ENCODE data around the gene PRR5.

DNA sequence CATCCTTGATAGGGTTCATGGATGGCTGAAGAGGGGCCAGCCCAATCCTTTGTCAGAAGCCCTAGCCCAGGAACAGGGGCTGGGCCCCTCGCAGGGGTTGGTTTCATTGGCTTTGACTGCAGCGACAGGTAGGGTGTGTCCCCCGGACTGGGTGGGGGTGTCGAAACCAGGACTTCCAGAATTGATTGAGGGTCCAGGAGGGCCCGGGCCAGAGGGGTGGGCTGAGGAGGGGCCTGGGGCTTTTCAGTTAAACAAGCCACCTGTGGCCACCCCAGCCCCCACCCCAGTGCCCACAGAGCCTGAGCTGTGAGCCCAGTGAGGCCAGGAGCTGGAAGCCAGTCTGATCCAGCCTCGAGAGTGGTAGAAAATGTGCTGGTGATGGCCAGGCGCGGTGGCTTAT, 18.1 kb upstream of the PRR5 start:
- TF ChIP-seq, protein P1, sequence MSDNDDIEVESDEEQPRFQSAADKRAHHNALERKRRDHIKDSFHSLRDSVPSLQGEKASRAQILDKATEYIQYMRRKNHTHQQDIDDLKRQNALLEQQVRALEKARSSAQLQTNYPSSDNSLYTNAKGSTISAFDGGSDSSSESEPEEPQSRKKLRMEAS (IDR thresholded peaks at IDR 0.05) = no peak
- TF ChIP-seq, protein P2, sequence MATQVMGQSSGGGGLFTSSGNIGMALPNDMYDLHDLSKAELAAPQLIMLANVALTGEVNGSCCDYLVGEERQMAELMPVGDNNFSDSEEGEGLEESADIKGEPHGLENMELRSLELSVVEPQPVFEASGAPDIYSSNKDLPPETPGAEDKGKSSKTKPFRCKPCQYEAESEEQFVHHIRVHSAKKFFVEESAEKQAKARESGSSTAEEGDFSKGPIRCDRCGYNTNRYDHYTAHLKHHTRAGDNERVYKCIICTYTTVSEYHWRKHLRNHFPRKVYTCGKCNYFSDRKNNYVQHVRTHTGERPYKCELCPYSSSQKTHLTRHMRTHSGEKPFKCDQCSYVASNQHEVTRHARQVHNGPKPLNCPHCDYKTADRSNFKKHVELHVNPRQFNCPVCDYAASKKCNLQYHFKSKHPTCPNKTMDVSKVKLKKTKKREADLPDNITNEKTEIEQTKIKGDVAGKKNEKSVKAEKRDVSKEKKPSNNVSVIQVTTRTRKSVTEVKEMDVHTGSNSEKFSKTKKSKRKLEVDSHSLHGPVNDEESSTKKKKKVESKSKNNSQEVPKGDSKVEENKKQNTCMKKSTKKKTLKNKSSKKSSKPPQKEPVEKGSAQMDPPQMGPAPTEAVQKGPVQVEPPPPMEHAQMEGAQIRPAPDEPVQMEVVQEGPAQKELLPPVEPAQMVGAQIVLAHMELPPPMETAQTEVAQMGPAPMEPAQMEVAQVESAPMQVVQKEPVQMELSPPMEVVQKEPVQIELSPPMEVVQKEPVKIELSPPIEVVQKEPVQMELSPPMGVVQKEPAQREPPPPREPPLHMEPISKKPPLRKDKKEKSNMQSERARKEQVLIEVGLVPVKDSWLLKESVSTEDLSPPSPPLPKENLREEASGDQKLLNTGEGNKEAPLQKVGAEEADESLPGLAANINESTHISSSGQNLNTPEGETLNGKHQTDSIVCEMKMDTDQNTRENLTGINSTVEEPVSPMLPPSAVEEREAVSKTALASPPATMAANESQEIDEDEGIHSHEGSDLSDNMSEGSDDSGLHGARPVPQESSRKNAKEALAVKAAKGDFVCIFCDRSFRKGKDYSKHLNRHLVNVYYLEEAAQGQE (IDR thresholded peaks at IDR 0.05; ENCODE audit: low read depth) = no peak
- TF ChIP-seq ZFX (IDR thresholded peaks at IDR 0.05) (no peak), EZH2 (IDR thresholded peaks at IDR 0.05) (no peak), TCF7L2 (IDR thresholded peaks at IDR 0.05; ENCODE audit: borderline replicate concordance, extremely low read depth, insufficient read depth, insufficient read length) (no peak), CEBPB (IDR thresholded peaks at IDR 0.05; ENCODE audit: low read depth) (no peak), EZH2phosphoT487 (IDR thresholded peaks at IDR 0.05; ENCODE audit: borderline replicate concordance) (no peak), JUND (IDR thresholded peaks at IDR 0.05) (no peak), SIN3A (IDR thresholded peaks at IDR 0.05; ENCODE audit: low read depth) (no peak), RAD21 (IDR thresholded peaks at IDR 0.05; ENCODE audit: low read depth) (no peak)
- TF ChIP-seq, protein P3, sequence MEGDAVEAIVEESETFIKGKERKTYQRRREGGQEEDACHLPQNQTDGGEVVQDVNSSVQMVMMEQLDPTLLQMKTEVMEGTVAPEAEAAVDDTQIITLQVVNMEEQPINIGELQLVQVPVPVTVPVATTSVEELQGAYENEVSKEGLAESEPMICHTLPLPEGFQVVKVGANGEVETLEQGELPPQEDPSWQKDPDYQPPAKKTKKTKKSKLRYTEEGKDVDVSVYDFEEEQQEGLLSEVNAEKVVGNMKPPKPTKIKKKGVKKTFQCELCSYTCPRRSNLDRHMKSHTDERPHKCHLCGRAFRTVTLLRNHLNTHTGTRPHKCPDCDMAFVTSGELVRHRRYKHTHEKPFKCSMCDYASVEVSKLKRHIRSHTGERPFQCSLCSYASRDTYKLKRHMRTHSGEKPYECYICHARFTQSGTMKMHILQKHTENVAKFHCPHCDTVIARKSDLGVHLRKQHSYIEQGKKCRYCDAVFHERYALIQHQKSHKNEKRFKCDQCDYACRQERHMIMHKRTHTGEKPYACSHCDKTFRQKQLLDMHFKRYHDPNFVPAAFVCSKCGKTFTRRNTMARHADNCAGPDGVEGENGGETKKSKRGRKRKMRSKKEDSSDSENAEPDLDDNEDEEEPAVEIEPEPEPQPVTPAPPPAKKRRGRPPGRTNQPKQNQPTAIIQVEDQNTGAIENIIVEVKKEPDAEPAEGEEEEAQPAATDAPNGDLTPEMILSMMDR (IDR thresholded peaks at IDR 0.05 in 2 of 3, conservative IDR thresholded peaks at IDR 0.05 in 1 of 3; ENCODE audit: borderline replicate concordance in 1 of 3, insufficient read depth in 1 of 3, low read depth in 2 of 3, low read length in 2 of 3) = no peak
